Aorta (tissue), 5 donors: ENCODE data around the gene ACMSD. TPM values are rescaled to one million over a fixed set of nuclear protein-coding genes. Genes with fewer than 3 reads are reported as not detected.

Source experiments
- ATAC-seq: fragments of 200-7000 bp; cut with Tn5 transposase; one replicate; pipeline ENCODE4 v1.9.1; 2022; ENCODE audit warnings: moderate library complexity; ENCODE audit not compliant: low FRiP score
- DNase-seq, 2 donors: peaks; one replicate each; pipeline ENCODE4 v3.0.0-alpha.2; 2020
- H3K27ac ChIP-seq, 2 donors: one replicate each; pipeline ENCODE4 v1.5.1; 2013; ENCODE audit warnings: low read length in 2 of 2, mild to moderate bottlenecking in 2 of 2, moderate library complexity in 2 of 2, control low read depth in 1 of 2, inconsistent platforms in 1 of 2, low read depth in 1 of 2
- H3K27me3 ChIP-seq, 2 donors: one replicate each; pipeline ENCODE4 v1.6.1; 2013; ENCODE audit warnings: control low read depth in 1 of 2, low read length in 1 of 2, mild to moderate bottlenecking in 1 of 2, moderate library complexity in 1 of 2; ENCODE audit not compliant: insufficient read depth in 2 of 2, control insufficient read depth in 1 of 2
- H3K36me3 ChIP-seq, 2 donors: one replicate each; pipeline ENCODE4 v1.6.1; 2013; ENCODE audit warnings: control low read depth in 1 of 2, low read length in 1 of 2, mild to moderate bottlenecking in 1 of 2; ENCODE audit not compliant: insufficient read depth in 2 of 2, control insufficient read depth in 1 of 2
- H3K4me1 ChIP-seq, 2 donors: one replicate each; pipeline ENCODE4 v1.6.1; 2013; ENCODE audit warnings: low read length in 2 of 2, control low read depth in 1 of 2, mild to moderate bottlenecking in 1 of 2, moderate library complexity in 1 of 2; ENCODE audit not compliant: insufficient read depth in 2 of 2, control insufficient read depth in 1 of 2
- H3K4me3 ChIP-seq, 2 donors: one replicate each; pipeline ENCODE4 v1.5.1; 2013; ENCODE audit warnings: low read length in 2 of 2, control low read depth in 1 of 2, mild to moderate bottlenecking in 1 of 2
- H3K9me3 ChIP-seq: one replicate; pipeline ENCODE4 v1.6.1; 2013; ENCODE audit warnings: mild to moderate bottlenecking, low read length; ENCODE audit not compliant: control insufficient read depth
- WGBS, 2 donors: extraction: QIAGEN DNeasy Blood & Tissue Kit; methylation state at CpG; one replicate each; pipeline ENCODE4 v1.1.7; 2013; 5-methylcytosine and 5-hydroxymethylcytosine counted together
- intact Hi-C, 2 donors: fragments of 100-400 bp; cut with DNase I; formaldehyde crosslinking; loops; one replicate each; pipeline versions ENCODE4 v1.14.2 to v1.15.0; 2022
- polyA plus RNA-seq, 2 donors: library from polyadenylated mRNA; stranded (reverse); fragments of 200-250 nt; gene quantifications; one replicate each; pipeline ENCODE4 v1.2.3, GENCODE V29; 2013
- total RNA-seq, 2 donors: library from RNA; stranded (reverse); fragmentation: NEBNext Ultra II Directional; extraction: Animal tissue kit (Norgen Biotek cat#: 25700); gene quantifications; one replicate each; pipeline ENCODE4 v1.2.1, GENCODE V29; 2021
- donor health status: healthy with polysubstance abuse.
- donor health status: Bipolar disorder and iron deficiency.
- donor health status: DM: no; HTN: no; CAD: no.
- donor health status: DM: no; HTN: no; CAD: no.
- donor health status: DM: yes; HTN: yes; CAD: no.

ACMSD gene
- total and polyA plus RNA-seq, 4 donors: not detected

- H3K27ac ChIP-seq: peak within 1 kb of the TSS; percentile 70 to 74
- DNase-seq: peak; percentile 100
- 0% methylated on average over 76 to 83 of the region's 83 CpGs for WGBS, 2 donors
- H3K9me3 ChIP-seq: no peaks in the 10 kb centered on the region
- no peaks in the 10 kb centered on the region for H3K36me3 ChIP-seq
- peak; percentile 98 for ATAC-seq
- intact Hi-C loops: loop anchor here (5.0 to 10.0 kb wide), 2 partner anchors 824 to 956 kb away; partner anchors contain the start of genes UBXN4 (in 2 of the 2) and MCM6 (in 1 of the 2)
- peak within 1 kb of the TSS; percentile 83 to 86 for H3K4me3 ChIP-seq
- peaks cover 0 to 4% of the 10 kb centered on the region in 2 donors for H3K4me1 ChIP-seq
- no peaks in the 10 kb centered on the region for H3K27me3 ChIP-seq
Observed at GRCh38 chr2:134918526-134919340, 80.3 kb downstream of the ACMSD start, which contains the start of gene CCNT2. TSS of gene CCNT2 (plus strand) at chr2:134918822. CDS start at chr2:134918855, 33 bp downstream.

GRCh38 chr2:134919341-134920210, 81.2 kb downstream of the ACMSD start:
- peak; percentile 0 for ATAC-seq

DNA sequence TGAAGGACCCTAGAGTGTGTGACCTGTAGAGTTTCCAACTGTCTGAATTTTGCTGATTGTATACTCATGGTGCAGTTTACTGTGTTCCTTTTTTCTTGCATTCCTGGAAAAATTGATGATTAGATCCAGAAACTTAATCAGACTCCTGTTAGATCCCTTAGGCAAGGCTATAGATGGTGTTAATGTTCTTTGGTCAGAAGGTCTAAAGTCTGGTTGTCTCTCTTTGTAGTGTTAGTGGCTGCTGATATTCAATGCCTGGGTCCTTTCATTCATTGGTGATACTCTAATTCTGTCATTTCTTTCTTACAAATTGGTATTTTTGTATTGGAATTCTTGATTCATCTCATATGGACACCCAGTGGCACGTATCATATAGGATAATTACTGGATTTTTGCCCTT, 86.5 kb downstream of the ACMSD start:
- Histone ChIP-seq H3K27me3 (no peaks in the 10 kb centered on the region), H3K4me3 (no peak overlapping the region), H3K27ac (no peak overlapping the region), H3K4me1 (peaks cover 2 to 4% of the 10 kb centered on the region in 2 donors), H3K36me3 (no peaks in the 10 kb centered on the region), H3K9me3 (no peaks in the 10 kb centered on the region)
- DNase-seq: no peak
- no peak for ATAC-seq
- intact Hi-C loops: no loop called here
- 86 to 95% methylated on average over 1 of the region's 1 CpG for WGBS, 2 donors

More at GRCh38 chr2:134919341-134920210, 81.2 kb downstream of the ACMSD start:
- 2% methylated on average over 30 of the region's 30 CpGs for WGBS, 2 donors
- intact Hi-C loops: loop anchor here (5.0 to 10.0 kb wide), 2 partner anchors 823 to 955 kb away; partner anchors contain the start of genes UBXN4 (in 2 of the 2) and MCM6 (in 1 of the 2)
- Histone ChIP-seq H3K4me1 (peaks cover 0 to 4% of the 10 kb centered on the region in 2 donors), H3K4me3 (peak overlapping the region; percentile 83 to 86), H3K9me3 (no peaks in the 10 kb centered on the region), H3K27ac (peak overlapping the region; percentile 70 to 74), H3K27me3 (no peaks in the 10 kb centered on the region), H3K36me3 (no peaks in the 10 kb centered on the region)
- DNase-seq: peak in 1 of 2 donors; percentile 44

GRCh38 chr2:134926231-134926931, 88.0 kb downstream of the ACMSD start:
- H3K27ac ChIP-seq: no peak overlapping the region
- ATAC-seq: no peak
- no peak for DNase-seq

DNA sequence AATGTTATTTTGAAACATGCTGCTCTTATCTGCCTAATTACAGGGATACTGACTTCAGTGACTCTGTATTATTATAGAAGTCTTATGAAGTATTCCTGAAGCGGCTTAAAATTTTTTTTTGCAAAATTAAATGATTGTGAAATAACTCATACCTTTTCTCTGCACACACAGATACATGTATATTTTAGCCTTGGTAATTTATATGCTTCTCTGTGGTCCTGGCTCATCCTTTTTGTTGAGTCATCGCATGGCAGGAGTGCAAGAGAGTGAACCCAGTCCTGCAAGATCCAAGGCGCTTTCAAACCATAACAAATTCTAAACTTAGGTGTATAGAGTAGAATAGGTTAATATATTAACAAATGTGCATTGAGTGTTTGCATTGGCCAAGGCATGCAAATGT, 88.8 kb downstream of the ACMSD start:
- 81 to 83% methylated on average over 3 of the region's 3 CpGs for WGBS, 2 donors
- H3K4me1 ChIP-seq: peaks cover 2 to 4% of the 10 kb centered on the region in 2 donors
- ATAC-seq: no peak

More at GRCh38 chr2:134926231-134926931, 88.0 kb downstream of the ACMSD start:
- Histone ChIP-seq H3K4me1 (peaks cover 2 to 4% of the 10 kb centered on the region in 2 donors), H3K4me3 (no peak overlapping the region), H3K36me3 (no peaks in the 10 kb centered on the region), H3K27me3 (no peaks in the 10 kb centered on the region), H3K9me3 (no peaks in the 10 kb centered on the region)
- intact Hi-C loops: no loop called here
- WGBS, 2 donors: 62 to 67% methylated on average over 3 of the region's 3 CpGs

DNA sequence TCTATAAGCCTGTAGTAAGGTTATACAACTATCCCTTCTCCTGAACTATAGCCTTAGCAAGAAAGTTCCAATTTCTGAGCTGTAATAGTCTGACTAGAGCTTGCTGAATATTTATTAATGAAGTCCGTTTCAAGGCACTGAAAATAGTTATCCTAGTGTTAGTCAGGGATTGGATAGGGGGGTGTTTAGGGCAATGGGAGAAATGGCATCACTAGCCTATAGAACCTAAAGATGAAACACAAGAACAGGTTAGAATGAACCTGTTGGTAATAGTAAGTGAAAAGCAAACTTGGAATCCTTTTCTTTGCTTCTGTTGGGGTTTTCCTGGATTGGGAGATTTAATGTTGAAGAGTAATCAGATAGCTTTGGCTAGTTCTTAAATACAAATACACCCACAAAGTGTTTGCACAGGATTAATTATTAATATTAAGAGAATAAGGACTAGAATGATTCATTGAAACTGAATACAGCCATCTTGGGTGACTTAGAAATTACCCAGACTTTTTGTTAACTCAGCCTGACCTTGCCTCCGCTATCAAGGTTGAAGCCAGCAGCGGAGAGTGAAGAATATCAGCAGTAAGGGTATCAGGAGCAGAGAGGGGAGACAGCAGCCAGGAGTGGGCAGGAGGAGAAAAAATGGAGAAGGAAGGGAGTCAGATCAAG, 94.6 kb downstream of the ACMSD start:
- ATAC-seq: no peak
- no peak overlapping the region for H3K4me3 ChIP-seq
- no peak overlapping the region for H3K27ac ChIP-seq
- WGBS, 2 donors: 92% methylated on average over 3 of the region's 3 CpGs
- intact Hi-C loops: no loop called here
- no peaks in the 10 kb centered on the region for H3K4me1 ChIP-seq
- H3K9me3 ChIP-seq: no peaks in the 10 kb centered on the region
- no peaks in the 10 kb centered on the region for H3K36me3 ChIP-seq
- no peaks in the 10 kb centered on the region for H3K27me3 ChIP-seq
- DNase-seq: no peak

More for the DNA sequence above, 88.8 kb downstream of the ACMSD start:
- intact Hi-C loops: no loop called here
- Histone ChIP-seq H3K36me3 (no peaks in the 10 kb centered on the region), H3K27ac (no peak overlapping the region), H3K9me3 (no peaks in the 10 kb centered on the region), H3K27me3 (no peaks in the 10 kb centered on the region), H3K4me3 (no peak overlapping the region)
- no peak for DNase-seq

DNA sequence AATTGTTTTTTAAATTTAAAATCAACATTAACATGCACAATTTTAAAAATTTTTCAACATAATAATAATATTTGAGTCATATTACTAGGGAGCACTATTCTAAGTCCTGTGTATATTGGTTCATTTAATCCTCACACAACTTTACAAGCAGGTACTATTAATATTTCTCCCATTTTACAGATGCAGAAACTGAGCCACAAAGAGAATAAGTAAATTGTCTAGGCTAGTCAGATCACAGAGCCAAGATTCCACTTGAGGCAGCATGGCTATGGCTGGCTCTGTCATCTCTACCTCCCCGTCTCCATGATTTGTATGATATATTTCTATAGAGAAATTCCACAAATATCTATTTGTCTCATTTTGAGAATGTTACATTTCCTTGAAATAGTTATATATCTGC, 95.3 kb downstream of the ACMSD start:
- WGBS, 2 donors: 82 to 93% methylated on average over 1 of the region's 1 CpG
- Histone ChIP-seq H3K36me3 (no peaks in the 10 kb centered on the region), H3K27ac (no peak overlapping the region), H3K27me3 (no peaks in the 10 kb centered on the region), H3K4me3 (no peak overlapping the region), H3K9me3 (no peaks in the 10 kb centered on the region), H3K4me1 (no peaks in the 10 kb centered on the region)
- intact Hi-C loops: no loop called here
- DNase-seq (no peak), ATAC-seq (no peak)

DNA sequence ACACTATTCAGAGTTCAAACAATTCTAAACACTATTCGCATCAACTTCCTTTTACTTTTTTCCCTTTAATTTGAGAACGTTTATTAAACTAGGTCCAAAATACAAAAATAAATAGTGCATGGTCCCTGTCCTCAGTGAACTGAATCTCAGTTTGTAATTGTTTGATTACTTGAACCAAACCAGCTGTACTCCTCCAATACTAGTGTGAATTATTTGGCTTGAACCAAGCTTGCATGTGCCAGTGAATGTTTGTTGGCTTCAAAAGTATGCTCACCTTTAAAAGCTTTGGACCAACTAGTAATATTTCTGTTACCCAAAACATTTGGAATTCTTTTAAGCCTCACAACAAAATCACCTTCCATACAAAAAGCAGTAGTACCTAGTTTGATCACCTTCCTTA, 95.7 kb downstream of the ACMSD start:
- no peaks in the 10 kb centered on the region for H3K9me3 ChIP-seq
- no peak overlapping the region for H3K27ac ChIP-seq
- H3K36me3 ChIP-seq: no peaks in the 10 kb centered on the region
- ATAC-seq (no peak), DNase-seq (no peak)
- H3K27me3 ChIP-seq: no peaks in the 10 kb centered on the region
- WGBS, 2 donors: 69 to 70% methylated on average over 2 of the region's 2 CpGs
- H3K4me3 ChIP-seq: no peak overlapping the region
- intact Hi-C loops: no loop called here
- no peaks in the 10 kb centered on the region for H3K4me1 ChIP-seq
